Measurements from ENCODE around the gene HBP1.

DNA sequence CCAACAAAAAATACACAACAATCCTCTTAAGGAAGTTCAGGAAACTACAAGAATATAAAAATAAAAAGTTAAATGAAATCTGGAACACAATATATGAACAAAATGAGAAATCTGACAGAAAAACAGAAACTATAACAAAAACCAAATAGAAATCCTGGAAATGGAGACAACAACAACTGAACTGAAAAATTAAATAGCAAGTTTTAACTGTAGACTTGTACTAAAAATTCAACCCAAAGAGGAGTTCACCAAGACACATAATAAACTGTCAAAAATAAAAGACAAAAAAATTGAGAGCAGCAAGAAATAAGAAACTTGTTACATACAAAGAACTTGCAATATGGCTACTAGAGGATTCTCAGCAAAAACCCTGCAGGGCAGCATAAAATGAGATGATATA is 45.1 kb downstream of the HBP1 start:
- TF ChIP-seq CTCF (IDR thresholded peaks at IDR 0.05) (no peak), POLR2A (IDR thresholded peaks at IDR 0.05) (no peak), POLR2AphosphoS5 (IDR thresholded peaks at IDR 0.05) (no peak)
